ENCODE data around the gene TGFA. TPM values are rescaled to one million over a fixed set of nuclear protein-coding genes. Genes with fewer than 3 reads are reported as not detected.

Gene TGFA
- total RNA-seq, 1 experiment from 2014 or later = 50.1 TPM

GRCh38 chr2:70443726-70444125 lies 109.9 kb downstream of the TGFA start:
- H2AFZ ChIP-seq (ENCODE audit: low read depth, low read length, poor library complexity, severe bottlenecking) = no peak overlapping the region
- ATAC-seq (peak; percentile 20; the same call in 1 of the 2 replicates), DNase-seq (ENCODE audit: low read depth, low spot score) (no peak)
- BruUV-seq (replicated peaks) = no TSS peak
- intact Hi-C loops (cut with micrococcal nuclease) = no loop called here
- no peak overlapping the region for H3K27ac ChIP-seq (ENCODE audit: low read depth, low read length)
- no peaks in the 10 kb centered on the region for H3K79me2 ChIP-seq (ENCODE audit: insufficient read depth, low read length)
- ChIA-PET RAD21 (ENCODE audit: low non-redundant PET in 1 of 2, low total read pairs in 2 of 2, uncharacterized antibody in 2 of 2, unreplicated experiment in 2 of 2) (no interaction called here), POLR2A (no interaction called here), CTCF (no interaction called here)
- no peak overlapping the region for H3K4me3 ChIP-seq (replicated peaks in 1 of 2; ENCODE audit: low read depth in 1 of 2, low read length in 2 of 2)
- no peaks in the 10 kb centered on the region for H3K9me2 ChIP-seq (ENCODE audit: insufficient read depth)
- TF ChIP-seq, protein P1, sequence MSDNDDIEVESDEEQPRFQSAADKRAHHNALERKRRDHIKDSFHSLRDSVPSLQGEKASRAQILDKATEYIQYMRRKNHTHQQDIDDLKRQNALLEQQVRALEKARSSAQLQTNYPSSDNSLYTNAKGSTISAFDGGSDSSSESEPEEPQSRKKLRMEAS (IDR thresholded peaks at IDR 0.05) = no peak
- TF ChIP-seq ZFX (IDR thresholded peaks at IDR 0.05) = no peak
- TF ChIP-seq EZH2 (IDR thresholded peaks at IDR 0.05) = no peak
- no peak for TF ChIP-seq CTCF (IDR thresholded peaks at IDR 0.05 in 2 of 3, conservative IDR thresholded peaks at IDR 0.05 in 1 of 3; ENCODE audit: borderline replicate concordance in 1 of 3, insufficient read depth in 1 of 3, low read depth in 2 of 3, low read length in 2 of 3)
- TF ChIP-seq, protein P2, sequence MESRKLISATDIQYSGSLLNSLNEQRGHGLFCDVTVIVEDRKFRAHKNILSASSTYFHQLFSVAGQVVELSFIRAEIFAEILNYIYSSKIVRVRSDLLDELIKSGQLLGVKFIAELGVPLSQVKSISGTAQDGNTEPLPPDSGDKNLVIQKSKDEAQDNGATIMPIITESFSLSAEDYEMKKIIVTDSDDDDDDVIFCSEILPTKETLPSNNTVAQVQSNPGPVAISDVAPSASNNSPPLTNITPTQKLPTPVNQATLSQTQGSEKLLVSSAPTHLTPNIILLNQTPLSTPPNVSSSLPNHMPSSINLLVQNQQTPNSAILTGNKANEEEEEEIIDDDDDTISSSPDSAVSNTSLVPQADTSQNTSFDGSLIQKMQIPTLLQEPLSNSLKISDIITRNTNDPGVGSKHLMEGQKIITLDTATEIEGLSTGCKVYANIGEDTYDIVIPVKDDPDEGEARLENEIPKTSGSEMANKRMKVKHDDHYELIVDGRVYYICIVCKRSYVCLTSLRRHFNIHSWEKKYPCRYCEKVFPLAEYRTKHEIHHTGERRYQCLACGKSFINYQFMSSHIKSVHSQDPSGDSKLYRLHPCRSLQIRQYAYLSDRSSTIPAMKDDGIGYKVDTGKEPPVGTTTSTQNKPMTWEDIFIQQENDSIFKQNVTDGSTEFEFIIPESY (IDR thresholded peaks at IDR 0.05; ENCODE audit: extremely low read depth, insufficient replicate concordance, low read length) = no peak
- TF ChIP-seq SP1 (IDR thresholded peaks at IDR 0.05; ENCODE audit: low read depth) = no peak
- no peak for TF ChIP-seq CBX3 (IDR thresholded peaks at IDR 0.05; ENCODE audit: low read depth)
- no peak for TF ChIP-seq RAD21 (IDR thresholded peaks at IDR 0.05; ENCODE audit: low read depth)
- no peak for TF ChIP-seq JUND (IDR thresholded peaks at IDR 0.05)
- no peak for TF ChIP-seq ATF3 (IDR thresholded peaks at IDR 0.05)
- TF ChIP-seq SIN3A (IDR thresholded peaks at IDR 0.05; ENCODE audit: low read depth) = no peak
- TF ChIP-seq POLR2A (IDR thresholded peaks at IDR 0.05; ENCODE audit: borderline replicate concordance, extremely low read depth, insufficient read depth, insufficient read length) = no peak
- TF ChIP-seq, protein P3, sequence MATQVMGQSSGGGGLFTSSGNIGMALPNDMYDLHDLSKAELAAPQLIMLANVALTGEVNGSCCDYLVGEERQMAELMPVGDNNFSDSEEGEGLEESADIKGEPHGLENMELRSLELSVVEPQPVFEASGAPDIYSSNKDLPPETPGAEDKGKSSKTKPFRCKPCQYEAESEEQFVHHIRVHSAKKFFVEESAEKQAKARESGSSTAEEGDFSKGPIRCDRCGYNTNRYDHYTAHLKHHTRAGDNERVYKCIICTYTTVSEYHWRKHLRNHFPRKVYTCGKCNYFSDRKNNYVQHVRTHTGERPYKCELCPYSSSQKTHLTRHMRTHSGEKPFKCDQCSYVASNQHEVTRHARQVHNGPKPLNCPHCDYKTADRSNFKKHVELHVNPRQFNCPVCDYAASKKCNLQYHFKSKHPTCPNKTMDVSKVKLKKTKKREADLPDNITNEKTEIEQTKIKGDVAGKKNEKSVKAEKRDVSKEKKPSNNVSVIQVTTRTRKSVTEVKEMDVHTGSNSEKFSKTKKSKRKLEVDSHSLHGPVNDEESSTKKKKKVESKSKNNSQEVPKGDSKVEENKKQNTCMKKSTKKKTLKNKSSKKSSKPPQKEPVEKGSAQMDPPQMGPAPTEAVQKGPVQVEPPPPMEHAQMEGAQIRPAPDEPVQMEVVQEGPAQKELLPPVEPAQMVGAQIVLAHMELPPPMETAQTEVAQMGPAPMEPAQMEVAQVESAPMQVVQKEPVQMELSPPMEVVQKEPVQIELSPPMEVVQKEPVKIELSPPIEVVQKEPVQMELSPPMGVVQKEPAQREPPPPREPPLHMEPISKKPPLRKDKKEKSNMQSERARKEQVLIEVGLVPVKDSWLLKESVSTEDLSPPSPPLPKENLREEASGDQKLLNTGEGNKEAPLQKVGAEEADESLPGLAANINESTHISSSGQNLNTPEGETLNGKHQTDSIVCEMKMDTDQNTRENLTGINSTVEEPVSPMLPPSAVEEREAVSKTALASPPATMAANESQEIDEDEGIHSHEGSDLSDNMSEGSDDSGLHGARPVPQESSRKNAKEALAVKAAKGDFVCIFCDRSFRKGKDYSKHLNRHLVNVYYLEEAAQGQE (IDR thresholded peaks at IDR 0.05; ENCODE audit: low read depth) = no peak
- TF ChIP-seq ZNF274 (IDR thresholded peaks at IDR 0.05; ENCODE audit: low read depth, low read length) = no peak
- TF ChIP-seq ELF1 (IDR thresholded peaks at IDR 0.05; ENCODE audit: borderline replicate concordance, low read depth) = no peak
- no peak for TF ChIP-seq EZH2phosphoT487 (IDR thresholded peaks at IDR 0.05; ENCODE audit: borderline replicate concordance)
- TF ChIP-seq TCF7L2 (IDR thresholded peaks at IDR 0.05; ENCODE audit: borderline replicate concordance, extremely low read depth, insufficient read depth, insufficient read length) = no peak
- no peak for TF ChIP-seq FOSL1 (IDR thresholded peaks at IDR 0.05; ENCODE audit: low read depth)
- no peak for TF ChIP-seq EGR1 (IDR thresholded peaks at IDR 0.05; ENCODE audit: low read depth)
- H3K9ac ChIP-seq (ENCODE audit: low read length) = no peak overlapping the region
- H3K27me3 ChIP-seq (ENCODE audit: insufficient read depth, low read length) = no peaks in the 10 kb centered on the region
- H3K9me3 ChIP-seq (ENCODE audit: control insufficient read depth in 1 of 2, insufficient read depth in 1 of 2, low read depth in 1 of 2, low read length in 2 of 2) = no peaks in the 10 kb centered on the region
- H4K20me1 ChIP-seq (ENCODE audit: insufficient read depth) = no peaks in the 10 kb centered on the region
- H3K4me1 ChIP-seq (ENCODE audit: control insufficient read depth in 1 of 2, insufficient read depth in 2 of 2, low read length in 2 of 2) = peaks cover 0 to 4% of the 10 kb centered on the region in 2 experiments; a peak in 1 of 4 replicates
- no peak overlapping the region for H3K4me2 ChIP-seq (ENCODE audit: low read length)
- H3K36me3 ChIP-seq (ENCODE audit: control insufficient read depth in 1 of 2, insufficient read depth in 2 of 2, low read length in 2 of 2) = no peaks in the 10 kb centered on the region

Data from HCT116 (cell line).